Hepatic stellate cell (primary cell): ENCODE data around the gene CLN6.
"Not testable (repeated sequence)": the region's sequence is repeated elsewhere in the genome, so short reads cannot be mapped to it uniquely, and the experiment has no call there.

ENCODE experiments used
- DNase-seq: peaks from one replicate; pipeline ENCODE4 v3.0.0; 2011; ENCODE audit warnings: low spot score

CLN6 gene

GRCh38 chr15:68206711-68207151 is 22.8 kb downstream of the CLN6 start:
- DNase-seq = no peak

- no peak for DNase-seq
Measured at GRCh38 chr15:68205954-68206539, 23.5 kb downstream of the CLN6 start.

GRCh38 chr15:68205558-68205944 is 24.0 kb downstream of the CLN6 start:
- no peak for DNase-seq

GRCh38 chr15:68204776-68205557 is 24.6 kb downstream of the CLN6 start, which contains the start of gene CALML4:
Gene CALML4, minus strand, starts transcription at chr15:68205332. Its CDS starts 85 bp downstream, at chr15:68205247.
- no peak for DNase-seq

- no peak for DNase-seq
Measured at GRCh38 chr15:68204361-68204760, 25.2 kb downstream of the CLN6 start.

- DNase-seq = no peak
Measured at GRCh38 chr15:68203956-68204355, 25.6 kb downstream of the CLN6 start.

GRCh38 chr15:68203486-68203885 is 26.0 kb downstream of the CLN6 start:
- no peak for DNase-seq

- not testable (repeated sequence) for DNase-seq
Measured at GRCh38 chr15:68202994-68203393, 26.5 kb downstream of the CLN6 start.

GRCh38 chr15:68201879-68202261 is 27.7 kb downstream of the CLN6 start:
- no peak for DNase-seq

GRCh38 chr15:68201153-68201878 is 28.2 kb downstream of the CLN6 start:
- DNase-seq = no peak

- no peak for DNase-seq
Measured at GRCh38 chr15:68200016-68200861, 29.3 kb downstream of the CLN6 start.

- DNase-seq = no peak
Measured at GRCh38 chr15:68199340-68199739, 30.2 kb downstream of the CLN6 start.

- DNase-seq = no peak
Measured at GRCh38 chr15:68197661-68198437, 31.7 kb downstream of the CLN6 start.

GRCh38 chr15:68197170-68197492 is 32.4 kb downstream of the CLN6 start:
- no peak for DNase-seq

GRCh38 chr15:68196445-68197169 is 32.9 kb downstream of the CLN6 start:
- DNase-seq = no peak

GRCh38 chr15:68195336-68196112 is 34.0 kb downstream of the CLN6 start:
- no peak for DNase-seq

- DNase-seq = no peak
Measured at GRCh38 chr15:68192804-68193486, 36.6 kb downstream of the CLN6 start.

GRCh38 chr15:68192117-68192516 is 37.4 kb downstream of the CLN6 start:
- no peak for DNase-seq

- no peak for DNase-seq
Measured at GRCh38 chr15:68191555-68191954, 38.0 kb downstream of the CLN6 start.
